Calu3 (cell line): ENCODE data around the gene ATXN7L1. TPM values are rescaled to one million over a fixed set of nuclear protein-coding genes. Genes with fewer than 3 reads are reported as not detected.

Experiments used
- BruUV-seq: library from RNA; stranded (reverse); fragments of 400-500 nt; replicated peaks from 2 replicates; lab custom pipeline; 2021; lab: Mats Ljungman, UMichigan
- CTCF ChIA-PET: fragments of 300-600 bp; sonication (Branson Sonifier 250); formaldehyde crosslinking; loops from one replicate; lab custom pipeline; 2022; ENCODE audit warnings: antibody characterized with exemption; lab: Charles Lee
- DNase-seq: peaks from one replicate; pipeline ENCODE4 v3.0.0; 2022
- H3K27ac Mint-ChIP-seq: one replicate; pipeline ENCODE4 v1.8.0; 2022; ENCODE audit warnings: mixed read lengths; ENCODE audit not compliant: unreplicated experiment
- H3K27me3 Mint-ChIP-seq: one replicate; pipeline ENCODE4 v1.8.0; 2022; ENCODE audit warnings: mixed read lengths; ENCODE audit not compliant: unreplicated experiment
- H3K36me3 Mint-ChIP-seq: one replicate; pipeline ENCODE4 v1.8.0; 2022; ENCODE audit warnings: mild to moderate bottlenecking, moderate library complexity, mixed read lengths; ENCODE audit not compliant: insufficient read depth, unreplicated experiment
- H3K4me1 Mint-ChIP-seq: one replicate; pipeline ENCODE4 v1.8.0; 2022; ENCODE audit warnings: mild to moderate bottlenecking, low read depth, mixed read lengths; ENCODE audit not compliant: unreplicated experiment
- H3K4me3 Mint-ChIP-seq: one replicate; pipeline ENCODE4 v1.8.0; 2022; ENCODE audit warnings: mild to moderate bottlenecking, low read depth, moderate library complexity, mixed read lengths; ENCODE audit not compliant: unreplicated experiment
- H3K9me3 Mint-ChIP-seq: one replicate; pipeline ENCODE4 v1.8.0; 2022; ENCODE audit warnings: low read depth, mixed read lengths; ENCODE audit not compliant: unreplicated experiment
- CTCF ChIP-seq: fragments of 200-600 bp; IDR thresholded peaks from one replicate; pipeline ENCODE4 v1.8.0; 2022; ENCODE audit warnings: antibody characterized with exemption; ENCODE audit not compliant: unreplicated experiment
- intact Hi-C: fragments of 100-400 bp; cut with micrococcal nuclease; formaldehyde crosslinking; loops from one replicate; pipeline ENCODE4 v1.10.0; 2022; ENCODE audit not compliant: unreplicated experiment
- total RNA-seq: library from RNA; stranded (reverse); gene quantifications from 2 replicates; pipeline ENCODE4 v1.2.3, GENCODE V29; 2022

ATXN7L1 gene
- total RNA-seq, 1 experiment from 2014 or later: 12.0 TPM

- DNase-seq: no peak
- TF ChIP-seq CTCF: no peak
- no peaks in the 10 kb centered on the region for H3K27me3 Mint-ChIP-seq
- H3K27ac Mint-ChIP-seq: no peak overlapping the region
- CTCF ChIA-PET: interaction anchor here (0.7 kb wide), 1 partner anchor 158 kb away, joined by 5 read pairs; no protein-coding TSS in a partner anchor
- peaks cover 16% of the 10 kb centered on the region for H3K4me1 Mint-ChIP-seq
- no TSS peak for BruUV-seq
- H3K36me3 Mint-ChIP-seq: peaks cover 11% of the 10 kb centered on the region
- no peaks in the 10 kb centered on the region for H3K9me3 Mint-ChIP-seq
- no peak overlapping the region for H3K4me3 Mint-ChIP-seq
- intact Hi-C loops: no loop called here
These were observed 187.2 kb downstream of the ATXN7L1 start for GRCh38 chr7:105689067-105689819.

- no peak for DNase-seq
- H3K27ac Mint-ChIP-seq: no peak overlapping the region
- no TSS peak for BruUV-seq
- H3K36me3 Mint-ChIP-seq: peaks cover 11% of the 10 kb centered on the region
- H3K4me3 Mint-ChIP-seq: no peak overlapping the region
- H3K27me3 Mint-ChIP-seq: no peaks in the 10 kb centered on the region
- H3K9me3 Mint-ChIP-seq: no peaks in the 10 kb centered on the region
- peaks cover 16% of the 10 kb centered on the region for H3K4me1 Mint-ChIP-seq
- intact Hi-C loops: no loop called here
- CTCF ChIA-PET: interaction anchor here (0.7 kb wide), 1 partner anchor 157 kb away, joined by 5 read pairs; no protein-coding TSS in a partner anchor
- TF ChIP-seq CTCF: no peak
These were observed 187.8 kb downstream of the ATXN7L1 start for GRCh38 chr7:105688617-105689016.

- H3K36me3 Mint-ChIP-seq: no peaks in the 10 kb centered on the region
- intact Hi-C loops: no loop called here
- no peak for TF ChIP-seq CTCF
- BruUV-seq: no TSS peak
- CTCF ChIA-PET: no interaction called here
- H3K27ac Mint-ChIP-seq: no peak overlapping the region
- no peak overlapping the region for H3K4me3 Mint-ChIP-seq
- H3K4me1 Mint-ChIP-seq: no peaks in the 10 kb centered on the region
- H3K27me3 Mint-ChIP-seq: no peaks in the 10 kb centered on the region
- no peak for DNase-seq
- no peaks in the 10 kb centered on the region for H3K9me3 Mint-ChIP-seq
These were observed 191.2 kb downstream of the ATXN7L1 start for GRCh38 chr7:105685161-105685560.

- CTCF ChIA-PET: no interaction called here
- BruUV-seq: no TSS peak
- DNase-seq: no peak
These were observed 193.9 kb downstream of the ATXN7L1 start for GRCh38 chr7:105682341-105683060.

More at GRCh38 chr7:105682341-105683060, 193.9 kb downstream of the ATXN7L1 start:
- no peak overlapping the region for H3K4me3 Mint-ChIP-seq
- H3K27me3 Mint-ChIP-seq: no peaks in the 10 kb centered on the region
- intact Hi-C loops: no loop called here
- no peak for TF ChIP-seq CTCF
- no peaks in the 10 kb centered on the region for H3K9me3 Mint-ChIP-seq
- H3K36me3 Mint-ChIP-seq: no peaks in the 10 kb centered on the region
- H3K4me1 Mint-ChIP-seq: peaks cover 19% of the 10 kb centered on the region
- H3K27ac Mint-ChIP-seq: no peak overlapping the region
